Gastrocnemius medialis (tissue), 4 donors: ENCODE measurements around the gene NRCAM. TPM values are rescaled to one million over a fixed set of nuclear protein-coding genes. Genes with fewer than 3 reads are reported as not detected.

Experiments used
- ATAC-seq, 2 donors: fragments of 150-250 bp; one replicate each; pipeline ENCODE4 v1.9.1; 2016
- DNase-seq, 2 donors: peaks; one replicate each; pipeline ENCODE4 v3.0.0-alpha.2; 2019
- H3K27ac ChIP-seq, 4 donors: fragments of 200-600 bp; sonication (generic); 1 replicate in 1 of 4; 2 replicates in 3 of 4; pipeline ENCODE4 v1.5.1; 2016 to 2018; ENCODE audit warnings: mild to moderate bottlenecking in 2 of 4, moderate library complexity in 1 of 4
- H3K27me3 ChIP-seq, 3 donors: fragments of 200-600 bp; sonication (generic) in 2 of 3; 1 replicate in 1 of 3; 2 replicates in 2 of 3; pipeline versions ENCODE4 v1.5.1 to v1.6.0; 2016 to 2019; ENCODE audit warnings: mild to moderate bottlenecking in 1 of 3, moderate library complexity in 1 of 3
- H3K36me3 ChIP-seq, 2 donors: fragments of 200-600 bp; sonication (generic) in 1 of 2; one replicate each; pipeline ENCODE4 v1.5.1; 2017 to 2018
- H3K4me1 ChIP-seq, 2 donors: fragments of 200-600 bp; sonication (generic) in 1 of 2; one replicate each; pipeline ENCODE4 v1.5.1; 2016 to 2017; ENCODE audit warnings: mild to moderate bottlenecking in 2 of 2
- H3K4me3 ChIP-seq, 4 donors: fragments of 200-600 bp; sonication (generic) in 3 of 4; 1 replicate in 1 of 4; 2 replicates in 3 of 4; pipeline ENCODE4 v1.5.1; 2016 to 2019; ENCODE audit warnings: mild to moderate bottlenecking in 2 of 4
- H3K9me3 ChIP-seq, 3 donors: fragments of 200-600 bp; sonication (generic) in 2 of 3; 1 replicate in 1 of 3; 2 replicates in 2 of 3; pipeline ENCODE4 v1.5.1; 2016 to 2019
- POLR2A ChIP-seq, 2 donors: fragments of 450-650 bp; IDR thresholded peaks; one replicate each; pipeline ENCODE4 v1.6.1; 2017; ENCODE audit warnings: antibody characterized with exemption in 2 of 2, mild to moderate bottlenecking in 2 of 2, moderate library complexity in 2 of 2
- in situ Hi-C, 4 donors: fragments of 200-750 bp; cut with MboI; loops; one replicate each; pipeline versions ENCODE4 v1.15.0 to v1.8.0; 2017; ENCODE audit warnings: low sequenced_read_pairs in 4 of 4
- intact Hi-C: fragments of 100-400 bp; cut with DNase I; formaldehyde crosslinking; loops from one replicate; pipeline ENCODE4 v1.15.1; 2023; ENCODE audit warnings: low total_unique reads
- total RNA-seq, 4 donors: library from RNA; depleted of rRNA; stranded (reverse); fragments of >200 nt; gene quantifications; one replicate each; pipeline versions ENCODE4 v1.1.0 to v1.2.3, GENCODE V29; 2016
- TF ChIP-seq, protein P1 (sequence below), 5 experiments: fragments of 450-650 bp in 3 of 5; fragments of 200-600 bp in 2 of 5; sonication (generic) in 2 of 5; IDR thresholded peaks in 4 of 5; conservative IDR thresholded peaks in 1 of 5; 1 replicate in 4 of 5; 2 replicates in 1 of 5; pipeline ENCODE4 v1.5.1; 2016 to 2019; ENCODE audit warnings: antibody characterized with exemption in 5 of 5, mild to moderate bottlenecking in 3 of 5, moderate library complexity in 3 of 5

NRCAM gene
- total RNA-seq, 4 donors from 2014 or later: 0.18 to 0.31 (median 0.23) TPM; not detected in 1

- ATAC-seq: no peak
- Histone ChIP-seq H3K4me3 (no peak overlapping the region), H3K36me3 (no peaks in the 10 kb centered on the region), H3K9me3 (no peaks in the 10 kb centered on the region), H3K4me1 (no peaks in the 10 kb centered on the region), H3K27me3 (no peaks in the 10 kb centered on the region), H3K27ac (no peak overlapping the region)
- TF ChIP-seq, protein P1, sequence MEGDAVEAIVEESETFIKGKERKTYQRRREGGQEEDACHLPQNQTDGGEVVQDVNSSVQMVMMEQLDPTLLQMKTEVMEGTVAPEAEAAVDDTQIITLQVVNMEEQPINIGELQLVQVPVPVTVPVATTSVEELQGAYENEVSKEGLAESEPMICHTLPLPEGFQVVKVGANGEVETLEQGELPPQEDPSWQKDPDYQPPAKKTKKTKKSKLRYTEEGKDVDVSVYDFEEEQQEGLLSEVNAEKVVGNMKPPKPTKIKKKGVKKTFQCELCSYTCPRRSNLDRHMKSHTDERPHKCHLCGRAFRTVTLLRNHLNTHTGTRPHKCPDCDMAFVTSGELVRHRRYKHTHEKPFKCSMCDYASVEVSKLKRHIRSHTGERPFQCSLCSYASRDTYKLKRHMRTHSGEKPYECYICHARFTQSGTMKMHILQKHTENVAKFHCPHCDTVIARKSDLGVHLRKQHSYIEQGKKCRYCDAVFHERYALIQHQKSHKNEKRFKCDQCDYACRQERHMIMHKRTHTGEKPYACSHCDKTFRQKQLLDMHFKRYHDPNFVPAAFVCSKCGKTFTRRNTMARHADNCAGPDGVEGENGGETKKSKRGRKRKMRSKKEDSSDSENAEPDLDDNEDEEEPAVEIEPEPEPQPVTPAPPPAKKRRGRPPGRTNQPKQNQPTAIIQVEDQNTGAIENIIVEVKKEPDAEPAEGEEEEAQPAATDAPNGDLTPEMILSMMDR (IDR thresholded peaks at IDR 0.05 in 4 of 5, conservative IDR thresholded peaks at IDR 0.05 in 1 of 5): no peak
- TF ChIP-seq POLR2A (IDR thresholded peaks at IDR 0.05): no peak
- in situ Hi-C loops: no loop called here
- intact Hi-C loops: no loop called here
- DNase-seq: no peak
Observed at GRCh38 chr7:108415821-108416536, 40.3 kb downstream of the NRCAM start.

DNA sequence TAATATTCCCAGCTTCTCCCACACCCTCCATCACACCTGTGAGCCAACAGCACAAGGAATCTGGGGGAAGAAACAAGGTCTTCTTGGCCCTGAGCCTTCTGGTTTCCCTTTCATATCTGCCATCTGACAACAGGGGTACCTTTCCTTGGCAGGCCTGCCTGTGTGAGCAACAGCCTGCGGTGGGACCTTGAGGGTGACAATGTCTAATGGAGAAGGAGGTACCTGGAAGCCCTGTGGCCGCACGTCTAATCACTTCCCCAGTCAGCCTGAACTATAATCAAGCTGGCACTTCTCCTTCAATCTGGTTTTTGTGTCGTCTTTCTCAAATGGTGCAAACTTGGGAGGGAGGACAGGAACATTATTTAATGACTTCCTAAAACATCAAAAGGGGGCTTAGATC is 41.2 kb downstream of the NRCAM start:
- H3K9me3 ChIP-seq: no peaks in the 10 kb centered on the region
- no peak overlapping the region for H3K27ac ChIP-seq
- no peaks in the 10 kb centered on the region for H3K27me3 ChIP-seq
- TF ChIP-seq, protein P1 (IDR thresholded peaks at IDR 0.05 in 4 of 5, conservative IDR thresholded peaks at IDR 0.05 in 1 of 5): no peak
- TF ChIP-seq POLR2A (IDR thresholded peaks at IDR 0.05): no peak
- no peaks in the 10 kb centered on the region for H3K36me3 ChIP-seq
- in situ Hi-C loops (no loop called here), intact Hi-C loops (no loop called here)
- no peak for DNase-seq
- no peak for ATAC-seq
- H3K4me3 ChIP-seq: no peak overlapping the region
- H3K4me1 ChIP-seq: no peaks in the 10 kb centered on the region

- Histone ChIP-seq H3K27ac (no peak overlapping the region), H3K4me3 (no peak overlapping the region), H3K27me3 (no peaks in the 10 kb centered on the region), H3K4me1 (no peaks in the 10 kb centered on the region), H3K9me3 (no peaks in the 10 kb centered on the region), H3K36me3 (no peaks in the 10 kb centered on the region)
- intact Hi-C loops: no loop called here
- DNase-seq: no peak
- no peak for TF ChIP-seq POLR2A (IDR thresholded peaks at IDR 0.05)
- TF ChIP-seq, protein P1 (IDR thresholded peaks at IDR 0.05 in 4 of 5, conservative IDR thresholded peaks at IDR 0.05 in 1 of 5): no peak
- in situ Hi-C loops: no loop called here
- no peak for ATAC-seq
Observed at GRCh38 chr7:108413782-108414492, 42.3 kb downstream of the NRCAM start.

DNA sequence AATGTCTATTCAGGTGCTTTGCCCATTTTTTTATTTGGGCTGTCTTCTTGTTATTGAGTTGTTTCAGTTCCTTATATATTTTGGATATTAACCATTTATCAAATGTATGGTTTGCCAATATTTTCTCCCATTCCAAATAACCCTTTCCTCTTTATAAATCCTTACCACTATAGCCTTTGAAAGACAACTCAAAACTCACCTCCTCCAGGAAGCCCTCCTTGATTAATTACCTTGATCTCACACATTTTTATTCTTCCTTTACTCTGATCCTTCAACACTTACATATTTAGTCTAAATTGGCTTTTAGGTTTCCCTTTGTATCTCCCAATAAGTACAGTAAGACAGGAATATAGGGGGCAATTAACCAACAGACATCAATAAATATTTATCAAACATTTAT is 42.9 kb downstream of the NRCAM start:
- ATAC-seq (no peak), DNase-seq (no peak)
- Histone ChIP-seq H3K36me3 (no peaks in the 10 kb centered on the region), H3K9me3 (no peaks in the 10 kb centered on the region), H3K27ac (no peak overlapping the region), H3K4me1 (no peaks in the 10 kb centered on the region), H3K27me3 (no peaks in the 10 kb centered on the region), H3K4me3 (no peak overlapping the region)
- in situ Hi-C loops (no loop called here), intact Hi-C loops (no loop called here)
- TF ChIP-seq, protein P1 (IDR thresholded peaks at IDR 0.05 in 4 of 5, conservative IDR thresholded peaks at IDR 0.05 in 1 of 5): no peak
- TF ChIP-seq POLR2A (IDR thresholded peaks at IDR 0.05): no peak
